K562 (cell line): ENCODE data around the gene AIRE. TPM values are rescaled to one million over a fixed set of nuclear protein-coding genes. Genes with fewer than 3 reads are reported as not detected.

Experiments
- ATAC-seq: fragments of 200-7000 bp; cut with Tn5 transposase; 3 replicates; pipeline ENCODE4 v1.9.1; 2020; ENCODE audit warnings: moderate library complexity
- BruUV-seq: library from RNA; stranded (reverse); fragments of 400-500 nt; replicated peaks from 2 replicates; lab custom pipeline; 2021; lab: Mats Ljungman, UMichigan
- CTCF ChIA-PET: fragments of 300-600 bp; formaldehyde crosslinking; extraction: SDS; loops from one replicate; lab custom pipeline; 2021; ENCODE audit warnings: low intra/inter-chr PET ratio; lab: Yijun Ruan, JAX
- POLR2A ChIA-PET: fragments of 300-600, 350-650 bp; sonication (Branson Sonifier 250); formaldehyde crosslinking; extraction: SDS; loops from one replicate; lab custom pipeline; 2021; ENCODE audit warnings: antibody characterized with exemption, inconsistent platforms; lab: Yijun Ruan, JAX
- DNase-seq, 4 experiments: peaks; one replicate each; pipeline versions ENCODE4 v3.0.0 to v3.0.0-alpha.2; 2011 to 2018; ENCODE audit warnings: low spot score in 3 of 4, mixed read lengths in 3 of 4; ENCODE audit errors: extremely low read depth in 1 of 4
- FAIRE-seq: peaks from 2 replicates; lab custom pipeline; 2011; peaks lifted over from hg19 to GRCh38; lab: Jason Lieb, UNC
- H2AFZ ChIP-seq: 2 replicates; pipeline ENCODE4 v1.6.0; 2011; ENCODE audit warnings: low read depth, low read length, control low read depth, inconsistent platforms
- H3K27ac ChIP-seq: fragments of 200-600 bp; 3 replicates; pipeline ENCODE4 v1.8.0; 2011; ENCODE audit warnings: low read depth, mild to moderate bottlenecking, control low read depth, inconsistent platforms, low read length, moderate library complexity, mixed read lengths; ENCODE audit errors: extremely low read depth
- H3K27me3 ChIP-seq, 2 experiments: fragments of 300-600 bp in 1 of 2; 2 replicates in 1 of 2; 3 replicates in 1 of 2; pipeline versions ENCODE4 v1.6.0 to v1.8.0; 2011; ENCODE audit warnings: inconsistent platforms in 2 of 2, low read length in 2 of 2, mild to moderate bottlenecking in 1 of 2, mixed read lengths in 1 of 2, moderate library complexity in 1 of 2; ENCODE audit not compliant: control insufficient read depth in 2 of 2, insufficient read depth in 2 of 2
- H3K36me3 ChIP-seq: fragments of 300-600 bp; 3 replicates; pipeline ENCODE4 v1.8.0; 2011; ENCODE audit warnings: mild to moderate bottlenecking, low read length, inconsistent platforms; ENCODE audit not compliant: control insufficient read depth, insufficient read depth
- H3K4me1 ChIP-seq, 2 experiments: fragments of 200-600 bp in 1 of 2; replicated peaks in 1 of 2; 2 replicates in 1 of 2; 3 replicates in 1 of 2; pipeline versions ENCODE4 v1.5.1 to v1.8.0; 2011; ENCODE audit warnings: inconsistent platforms in 2 of 2, low read length in 2 of 2, mild to moderate bottlenecking in 1 of 2, mixed read lengths in 1 of 2, moderate library complexity in 1 of 2; ENCODE audit not compliant: control insufficient read depth in 2 of 2, insufficient read depth in 2 of 2
- H3K4me2 ChIP-seq: 2 replicates; pipeline ENCODE4 v1.6.1; 2011; ENCODE audit warnings: low read length, control low read depth, inconsistent platforms, mixed read lengths; ENCODE audit not compliant: insufficient read depth
- H3K4me3 ChIP-seq: fragments of 200-600 bp; sonication (generic), shearing (Covaris generic); 2 replicates; pipeline ENCODE4 v1.5.1; 2016; ENCODE audit warnings: control low read depth, inconsistent platforms
- H3K79me2 ChIP-seq: fragments of 200-600 bp; 3 replicates; pipeline ENCODE4 v1.8.0; 2011; ENCODE audit warnings: low read length, inconsistent platforms; ENCODE audit not compliant: control insufficient read depth, insufficient read depth
- H3K9ac ChIP-seq, 2 experiments: 2 replicates each; pipeline versions ENCODE4 v1.6.0 to v1.6.1; 2011; ENCODE audit warnings: low read depth in 2 of 2, low read length in 2 of 2, control low read depth in 1 of 2, inconsistent platforms in 1 of 2, mild to moderate bottlenecking in 1 of 2, mixed read lengths in 1 of 2; ENCODE audit not compliant: insufficient read depth in 1 of 2
- H3K9me1 ChIP-seq: one replicate; pipeline ENCODE4 v1.6.0; 2011; ENCODE audit warnings: inconsistent platforms, mild to moderate bottlenecking, low read length, moderate library complexity; ENCODE audit not compliant: control insufficient read depth, insufficient read depth
- H3K9me3 ChIP-seq: replicated peaks from 2 replicates; pipeline ENCODE4 v1.5.1; 2011; ENCODE audit warnings: low read depth, low read length, inconsistent platforms; ENCODE audit not compliant: control insufficient read depth, insufficient read depth
- H4K20me1 ChIP-seq: replicated peaks from 2 replicates; pipeline ENCODE4 v1.6.1; 2011; ENCODE audit warnings: low read length, inconsistent platforms, mixed read lengths; ENCODE audit not compliant: control insufficient read depth, insufficient read depth
- EZH2 ChIP-seq: IDR thresholded peaks from 2 replicates; pipeline ENCODE4 v1.6.1; 2012; ENCODE audit warnings: low read depth, mild to moderate bottlenecking, inconsistent platforms, low read length, borderline replicate concordance
- FOXK1 ChIP-seq: sonication (generic); formaldehyde crosslinking; IDR thresholded peaks from 2 replicates; pipeline ENCODE4 v1.8.0; 2022; ENCODE audit warnings: missing genetic modification reagents, mild to moderate bottlenecking, borderline replicate concordance
- MYBL2 ChIP-seq, 2 experiments: fragments of 450-650 bp in 1 of 2; sonication (generic) in 1 of 2; formaldehyde crosslinking in 1 of 2; IDR thresholded peaks; 2 replicates each; pipeline versions ENCODE4 v1.6.1 to v1.8.1; 2017 to 2022; ENCODE audit warnings: borderline replicate concordance in 1 of 2, inconsistent platforms in 1 of 2, low read depth in 1 of 2, mild to moderate bottlenecking in 1 of 2, missing genetic modification reagents in 1 of 2, moderate library complexity in 1 of 2
- SNIP1 ChIP-seq: fragments of 450-650 bp; IDR thresholded peaks from 2 replicates; pipeline ENCODE4 v1.7.1; 2017; ENCODE audit warnings: low read depth, mild to moderate bottlenecking
- STAT5A ChIP-seq: IDR thresholded peaks from 2 replicates; pipeline ENCODE4 v1.6.1; 2012; ENCODE audit warnings: low read length, inconsistent platforms, borderline replicate concordance
- ZNF431 ChIP-seq: sonication (generic); formaldehyde crosslinking; IDR thresholded peaks from 2 replicates; pipeline ENCODE4 v1.8.0; 2022; ENCODE audit warnings: mild to moderate bottlenecking, missing genetic modification reagents
- WGBS: fragments of 100-300 bp; shearing (Covaris generic); methylation state at CpG from one replicate; pipeline ENCODE4 v1.1.6; 2016; ENCODE audit warnings: low coverage, mixed read lengths; ENCODE audit not compliant: insufficient coverage; ENCODE audit errors: missing lambda C conversion rate; 5-methylcytosine and 5-hydroxymethylcytosine counted together
- in situ Hi-C: fragments of 300-500 bp; cut with MboI; formaldehyde crosslinking; loops from 4 replicates; pipeline ENCODE4 v1.15.0; 2018; ENCODE audit warnings: inconsistent platforms, mixed read lengths
- intact Hi-C: fragments of 100-400 bp; cut with micrococcal nuclease; formaldehyde crosslinking; loops from 2 replicates; pipeline ENCODE4 v1.14.2; 2022
- polyA plus RNA-seq, 8 experiments: library from polyadenylated mRNA; depleted of rRNA in 4 of 8; stranded (reverse) in 5 of 8; unstranded in 3 of 8; fragments of >200 nt; fragmentation: Nextera tagmentation in 2 of 8; fragmentation: Illumina TruSeq in 1 of 8; extraction: Ambion mirVana in 2 of 8; extraction: Trizol in 1 of 8; gene quantifications; 2 replicates each; pipeline versions ENCODE4 v1.2.1 to v1.2.3, GENCODE V29; 2011 to 2014; ENCODE audit warnings: inconsistent platforms in 1 of 8, missing spikeins in 1 of 8
- total RNA-seq, 7 experiments: library from RNA; depleted of rRNA in 6 of 7; stranded (reverse); fragments of >200 nt in 6 of 7; fragmentation: Illumina TruSeq in 2 of 7; extraction: Trizol in 2 of 7; gene quantifications; 2 replicates each; pipeline versions ENCODE4 v1.2.1 to v1.2.3, GENCODE V29; 2011 to 2021; ENCODE audit warnings: low replicate concordance in 1 of 7

The AIRE gene
- total and polyA plus RNA-seq, 9 of the 15 experiments (the other 6 are each of a cell fraction or from before 2014, with no cell fraction given), result 0.01 TPM; not detected in 8

DNA sequence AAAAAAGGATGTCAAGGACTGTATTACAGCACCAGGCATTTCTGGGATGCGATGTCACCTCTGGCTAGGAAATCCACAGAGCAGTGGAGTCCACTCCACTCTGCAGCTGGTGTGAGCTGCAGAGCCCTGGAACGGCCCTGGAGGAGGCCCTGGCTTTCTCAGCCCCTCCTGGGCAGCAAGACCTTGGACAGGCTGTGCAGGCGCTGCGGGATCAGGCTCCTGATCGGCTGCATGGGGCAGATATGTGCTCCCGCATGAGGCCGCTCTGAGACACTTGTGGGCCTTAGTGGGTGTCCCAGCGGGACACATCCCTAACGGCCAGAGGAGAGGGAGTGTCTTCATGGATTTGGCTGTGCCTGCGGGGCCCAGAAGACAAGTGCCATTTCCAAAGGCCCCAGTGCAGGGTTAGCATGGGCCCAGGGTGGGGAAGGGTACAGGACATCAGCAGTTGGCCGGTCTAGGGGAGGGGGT, 30.1 kb upstream of the AIRE start:
- Histone ChIP-seq H3K4me3 (no peak overlapping the region), H3K9ac (peak overlapping the region in 1 of 2 experiments; percentile 50; a peak in 1 of 4 replicates), H4K20me1 (no peaks in the 10 kb centered on the region; the same call in 1 of the 2 replicates), H3K4me2 (no peak overlapping the region), H3K9me1 (no peaks in the 10 kb centered on the region), H3K4me1 (peaks cover 0 to 12% of the 10 kb centered on the region in 2 experiments; a peak in 2 of 5 replicates), H3K27ac (no peak overlapping the region)
- POLR2A ChIA-PET, result no interaction called here
- peak in 1 of 4 experiments; percentile 10 for DNase-seq
- no TSS peak for BruUV-seq
- TF ChIP-seq FOXK1 (CRISPR knock-in tag) (no peak), STAT5A (no peak)
- TF ChIP-seq, all 486 proteins: peak for 0
- FAIRE-seq, result no peak
- Histone ChIP-seq H3K27me3 (peaks cover 36 to 59% of the 10 kb centered on the region in 2 experiments), H2AFZ (no peak overlapping the region), H3K9me3 (no peaks in the 10 kb centered on the region), H3K79me2 (no peaks in the 10 kb centered on the region), H3K36me3 (no peaks in the 10 kb centered on the region)
- ATAC-seq, result 0 out of 3 replicates have a peak, but pooled peaks have one; percentile 21
- intact Hi-C loops, result no loop called here
- CTCF ChIA-PET, result no interaction called here
- WGBS, result 10% methylated on average over 11 of the region's 11 CpGs
- in situ Hi-C loops, result no loop called here

DNA sequence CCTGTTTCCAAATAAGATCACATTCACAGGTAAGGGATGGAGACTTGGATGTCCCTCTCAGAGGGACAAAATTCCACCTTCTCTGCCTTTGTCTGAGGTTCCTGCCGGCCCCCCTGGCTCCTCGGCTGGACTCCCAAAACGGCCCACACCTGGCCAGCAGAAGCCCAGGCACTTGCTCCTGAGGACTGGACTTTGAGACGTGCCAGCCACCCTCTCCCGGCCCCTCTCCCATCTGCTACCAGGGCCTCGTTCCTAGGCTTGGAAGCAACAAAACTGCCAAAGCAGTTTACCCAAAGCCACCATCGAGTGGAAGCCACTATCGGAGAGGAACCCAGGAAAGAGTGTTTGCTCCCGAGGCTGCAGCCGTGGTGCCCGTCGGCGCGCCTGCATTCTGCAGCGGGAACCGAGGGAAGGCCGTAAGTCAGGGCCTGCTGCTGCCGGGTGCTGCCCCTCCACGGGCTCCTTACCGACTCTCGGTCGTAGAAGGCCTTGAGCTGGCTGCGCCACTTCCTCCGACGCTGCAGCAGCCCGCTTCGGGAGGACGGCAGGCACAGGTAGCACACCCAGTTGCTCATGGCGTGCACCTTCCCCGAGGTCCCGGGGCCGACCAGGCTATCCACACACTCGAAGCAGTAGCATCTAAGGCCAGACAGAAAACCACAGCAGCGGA, 27.5 kb upstream of the AIRE start:
- Histone ChIP-seq H3K27me3 (peaks cover 38 to 69% of the 10 kb centered on the region in 2 experiments), H3K4me3 (no peak overlapping the region), H3K9ac (no peak overlapping the region; a peak in 1 of 4 replicates), H3K36me3 (no peaks in the 10 kb centered on the region), H3K79me2 (no peaks in the 10 kb centered on the region), H2AFZ (no peak overlapping the region), H3K4me1 (peaks cover 0 to 26% of the 10 kb centered on the region in 2 experiments; a peak in 2 of 5 replicates), H3K27ac (no peak overlapping the region), H3K9me1 (no peaks in the 10 kb centered on the region), H3K4me2 (no peak overlapping the region), H4K20me1 (peaks cover 6% of the 10 kb centered on the region; the same call in 1 of the 2 replicates), H3K9me3 (no peaks in the 10 kb centered on the region)
- CTCF ChIA-PET, result no interaction called here
- POLR2A ChIA-PET, result interaction anchor here (1.3 kb wide), 1 partner anchor 10 kb away, joined by 6 read pairs; no protein-coding TSS in a partner anchor
- TF ChIP-seq ZNF431 (no peak), MYBL2 (IDR thresholded peaks at IDR 0.05; ENCODE audit: low read depth) (no peak), MYBL2 (CRISPR knock-in tag; IDR thresholded peaks at IDR 0.05; ENCODE audit: borderline replicate concordance) (no peak), SNIP1 (no peak), EZH2 (0 out of 2 replicates have a peak, but pooled peaks have one; percentile 36)
- FAIRE-seq (no peak), DNase-seq (no peak), ATAC-seq (no peak; the same call in 2 of the 3 replicates)
- BruUV-seq, result no TSS peak
- in situ Hi-C loops, result no loop called here
- WGBS, result 8% methylated on average over 34 of the region's 34 CpGs
- intact Hi-C loops, result no loop called here
